ENCODE results near the gene ERGIC2.

DNA sequence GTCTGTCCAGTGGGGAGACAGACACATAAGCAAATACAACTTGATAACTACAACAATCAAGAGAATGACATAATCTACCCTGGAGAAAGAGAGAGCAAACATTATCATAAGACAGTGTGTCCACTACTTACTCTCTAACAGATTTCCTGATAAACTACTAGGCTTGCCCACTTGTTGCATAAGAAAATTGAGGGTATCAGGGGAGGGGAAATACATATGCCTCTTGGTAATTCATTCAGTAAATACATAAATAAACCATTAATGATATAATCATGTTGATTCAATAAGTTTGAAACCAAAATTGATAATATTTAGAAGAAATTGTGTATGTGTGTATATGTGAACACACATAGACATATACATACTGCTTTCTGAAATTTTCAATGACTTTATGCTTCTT, 76.6 kb downstream of the ERGIC2 start:
- TF ChIP-seq CTCF (IDR thresholded peaks at IDR 0.05; ENCODE audit: insufficient read depth, low read length): no peak
- TF ChIP-seq, protein P1, sequence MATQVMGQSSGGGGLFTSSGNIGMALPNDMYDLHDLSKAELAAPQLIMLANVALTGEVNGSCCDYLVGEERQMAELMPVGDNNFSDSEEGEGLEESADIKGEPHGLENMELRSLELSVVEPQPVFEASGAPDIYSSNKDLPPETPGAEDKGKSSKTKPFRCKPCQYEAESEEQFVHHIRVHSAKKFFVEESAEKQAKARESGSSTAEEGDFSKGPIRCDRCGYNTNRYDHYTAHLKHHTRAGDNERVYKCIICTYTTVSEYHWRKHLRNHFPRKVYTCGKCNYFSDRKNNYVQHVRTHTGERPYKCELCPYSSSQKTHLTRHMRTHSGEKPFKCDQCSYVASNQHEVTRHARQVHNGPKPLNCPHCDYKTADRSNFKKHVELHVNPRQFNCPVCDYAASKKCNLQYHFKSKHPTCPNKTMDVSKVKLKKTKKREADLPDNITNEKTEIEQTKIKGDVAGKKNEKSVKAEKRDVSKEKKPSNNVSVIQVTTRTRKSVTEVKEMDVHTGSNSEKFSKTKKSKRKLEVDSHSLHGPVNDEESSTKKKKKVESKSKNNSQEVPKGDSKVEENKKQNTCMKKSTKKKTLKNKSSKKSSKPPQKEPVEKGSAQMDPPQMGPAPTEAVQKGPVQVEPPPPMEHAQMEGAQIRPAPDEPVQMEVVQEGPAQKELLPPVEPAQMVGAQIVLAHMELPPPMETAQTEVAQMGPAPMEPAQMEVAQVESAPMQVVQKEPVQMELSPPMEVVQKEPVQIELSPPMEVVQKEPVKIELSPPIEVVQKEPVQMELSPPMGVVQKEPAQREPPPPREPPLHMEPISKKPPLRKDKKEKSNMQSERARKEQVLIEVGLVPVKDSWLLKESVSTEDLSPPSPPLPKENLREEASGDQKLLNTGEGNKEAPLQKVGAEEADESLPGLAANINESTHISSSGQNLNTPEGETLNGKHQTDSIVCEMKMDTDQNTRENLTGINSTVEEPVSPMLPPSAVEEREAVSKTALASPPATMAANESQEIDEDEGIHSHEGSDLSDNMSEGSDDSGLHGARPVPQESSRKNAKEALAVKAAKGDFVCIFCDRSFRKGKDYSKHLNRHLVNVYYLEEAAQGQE (IDR thresholded peaks at IDR 0.05; ENCODE audit: insufficient replicate concordance, low read depth): no peak
- no peak for TF ChIP-seq POLR2AphosphoS5 (IDR thresholded peaks at IDR 0.05; ENCODE audit: low read depth)
